Measurements from ENCODE around the gene LRRN1.

Gene LRRN1

DNA sequence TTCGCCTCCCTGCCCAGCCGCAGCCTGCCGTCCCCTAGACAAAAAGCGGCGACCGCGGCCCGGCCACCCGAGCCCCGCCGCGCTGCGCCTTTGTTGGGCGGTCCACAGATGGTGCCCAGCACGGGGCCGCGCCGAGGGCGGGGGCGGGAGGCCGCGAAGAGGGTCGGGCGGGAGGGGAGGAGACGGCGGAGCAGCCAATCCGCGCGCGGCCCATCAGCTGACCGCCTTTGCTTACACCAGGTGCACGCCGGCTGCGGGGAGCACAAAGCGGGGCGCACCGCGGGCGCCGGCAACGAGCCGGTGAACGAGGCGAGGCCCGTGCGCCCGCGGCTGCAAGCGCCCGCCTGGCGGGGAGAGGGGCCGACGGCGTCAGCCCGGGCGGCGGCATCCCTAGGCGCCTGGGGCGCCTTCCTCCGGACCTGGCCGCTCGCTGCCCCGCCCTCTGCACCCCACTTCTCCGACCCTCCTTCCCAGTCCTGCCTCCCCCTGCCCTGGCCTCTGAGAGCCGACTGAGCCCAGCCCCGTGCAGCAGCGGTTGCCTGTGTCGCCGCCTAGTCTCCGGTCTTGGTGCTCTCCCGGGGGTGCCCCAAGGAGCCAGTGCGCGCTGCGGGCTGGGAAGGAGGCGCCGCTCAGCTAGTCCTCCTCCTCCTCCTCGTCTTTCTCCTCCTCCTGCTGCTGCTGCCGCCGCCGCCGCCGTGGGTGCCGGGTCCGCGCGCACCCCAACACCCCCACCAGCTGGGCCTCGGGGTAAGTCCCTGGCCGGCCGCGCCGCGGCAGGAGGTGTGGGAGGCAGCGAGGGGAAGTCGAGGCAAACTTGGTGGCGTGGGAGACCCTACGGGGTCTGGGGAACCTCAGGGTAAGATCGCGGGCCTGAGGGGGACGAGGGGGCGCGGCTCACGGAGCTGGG lies at the start of gene LRRN1:
Gene LRRN1 (plus strand): TSS at position 259 of the 907 bp plus-strand sequence. CDS start 45,211 bp downstream, outside the sequence.
- no peak for DNase-seq

DNA sequence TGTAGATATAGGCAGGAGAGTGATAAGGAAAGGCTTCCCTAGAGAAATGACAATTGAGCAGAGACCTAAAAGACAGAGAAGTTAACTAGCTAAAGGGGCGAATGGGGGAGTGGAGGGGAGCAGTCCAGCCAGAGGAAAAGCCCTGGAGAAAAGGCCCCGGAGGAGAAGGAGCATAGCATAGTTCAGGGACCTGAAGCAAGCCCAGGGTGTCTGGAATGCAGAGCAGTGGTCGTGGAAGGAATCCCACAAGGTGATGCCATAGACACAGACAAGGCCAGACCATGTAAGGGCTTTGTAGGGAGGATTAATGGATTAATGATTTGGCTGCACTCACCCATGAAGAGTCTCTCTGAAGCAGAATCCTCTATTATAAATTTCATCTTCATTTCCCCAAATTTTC lies 45.8 kb upstream of the LRRN1 start:
- no peak for DNase-seq

DNA sequence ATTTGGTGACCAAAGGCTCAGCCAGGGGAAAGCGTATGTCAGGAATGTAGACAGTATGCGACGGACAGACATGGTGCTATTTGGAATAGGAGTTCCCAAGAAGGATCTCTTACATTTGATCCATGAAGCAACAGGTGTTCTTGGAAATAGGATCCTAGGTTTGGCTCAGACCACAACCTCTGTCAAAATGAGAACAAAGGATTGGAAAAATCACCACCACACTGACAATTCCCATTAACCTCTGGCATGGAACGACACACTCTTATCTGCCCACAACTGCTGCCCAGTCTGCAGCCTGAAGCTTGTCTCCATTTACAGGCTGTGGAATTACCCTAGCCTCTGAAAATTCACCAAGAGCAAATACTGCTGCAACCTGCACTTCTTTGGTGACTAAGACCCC lies 33.6 kb upstream of the LRRN1 start:
- DNase-seq, result no peak

DNA sequence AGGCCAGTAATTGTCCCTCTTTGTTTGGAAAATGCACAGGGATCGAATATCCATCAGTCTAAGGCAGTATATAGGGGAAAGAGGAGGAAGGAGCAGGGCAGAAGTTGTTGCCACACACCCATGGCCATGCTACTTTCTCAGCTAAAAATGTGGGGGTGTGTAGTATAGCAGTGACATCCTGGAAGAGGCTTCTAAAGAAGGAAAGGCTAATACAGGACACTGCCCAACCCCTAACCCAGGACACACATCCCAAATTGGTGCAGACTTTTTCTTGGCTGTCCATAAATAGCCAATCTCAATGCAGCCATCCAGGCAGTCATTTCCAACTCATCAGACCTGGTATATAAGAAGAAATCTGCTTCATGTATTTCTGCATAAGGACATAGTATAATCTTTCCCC lies 33.1 kb upstream of the LRRN1 start:
- no peak for DNase-seq

DNA sequence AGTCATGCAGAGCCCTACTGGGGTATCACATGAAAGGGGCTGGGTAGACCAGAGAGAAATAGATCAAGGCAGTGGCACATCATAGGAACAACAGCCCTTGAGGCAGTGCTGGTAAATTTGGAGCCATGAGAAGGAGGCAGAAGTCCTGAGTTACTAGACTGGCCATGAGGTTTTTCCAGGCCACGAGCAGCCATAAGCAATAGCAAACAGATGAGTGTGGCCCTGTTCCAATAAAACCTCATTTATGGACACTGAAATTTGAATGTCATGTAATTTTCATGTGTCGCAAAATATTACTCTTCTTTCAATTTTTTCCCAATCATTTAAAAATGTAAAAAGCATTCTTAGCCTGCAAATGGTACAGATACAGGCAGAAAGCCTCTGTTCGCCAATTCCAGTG lies 28.1 kb upstream of the LRRN1 start:
- DNase-seq, result no peak

DNA sequence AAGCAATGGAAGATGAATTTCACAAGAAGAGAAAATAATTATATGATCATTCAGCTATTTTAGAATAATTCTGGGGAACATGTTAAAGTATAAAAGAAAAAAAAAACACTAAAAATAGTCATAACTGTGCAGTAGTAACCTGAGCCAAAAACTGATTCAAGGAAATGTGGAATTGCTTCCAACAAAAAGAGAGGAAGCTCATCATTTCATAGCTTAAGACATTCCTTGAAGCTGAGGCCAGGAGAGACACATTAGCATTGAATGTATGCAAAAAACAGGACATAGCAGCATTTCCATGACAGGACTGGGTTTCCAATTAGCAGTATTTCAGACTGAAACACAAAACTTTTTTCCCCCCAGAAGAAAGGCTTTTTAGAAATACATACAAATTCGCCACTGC lies 27.7 kb upstream of the LRRN1 start:
- DNase-seq, result no peak

DNA sequence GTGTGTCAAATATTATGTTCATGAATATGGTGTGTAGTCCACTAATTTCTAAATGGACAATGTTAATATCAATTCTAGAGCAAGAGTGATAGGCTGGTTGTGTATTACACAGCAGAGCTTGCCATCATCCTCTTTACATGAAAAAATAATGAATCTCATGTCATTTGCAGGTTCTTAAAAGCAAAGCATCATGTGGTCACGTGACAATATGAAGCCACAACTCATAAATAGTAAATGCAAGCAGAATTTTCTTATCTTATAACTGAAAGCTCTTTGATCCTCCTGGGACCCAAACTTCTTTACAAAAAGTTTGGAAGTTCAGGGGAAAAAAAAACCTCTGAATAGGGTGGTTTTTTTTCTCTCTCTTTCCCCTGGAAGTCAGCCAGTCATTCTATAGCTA lies 26.9 kb upstream of the LRRN1 start:
- no peak for DNase-seq

DNA sequence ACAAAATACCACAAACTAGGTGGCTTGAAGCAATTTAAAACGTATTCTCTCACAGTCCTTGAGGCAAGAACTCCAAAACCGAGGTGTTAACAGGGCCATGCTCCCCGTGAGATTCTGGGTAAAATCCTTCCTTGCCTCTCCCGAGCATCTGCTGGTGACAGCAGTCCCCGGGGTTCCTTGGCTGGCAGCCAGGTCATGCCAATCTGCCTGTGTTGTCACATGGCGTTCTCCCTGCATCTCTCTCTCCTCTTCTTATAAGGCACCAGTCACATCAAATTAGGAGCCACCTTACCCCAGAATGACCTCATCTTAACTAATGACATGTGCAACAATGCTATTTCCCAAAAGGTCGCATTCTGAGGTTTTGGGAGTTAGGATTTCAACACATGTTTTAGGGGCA lies 26.3 kb upstream of the LRRN1 start:
- no peak for DNase-seq

DNA sequence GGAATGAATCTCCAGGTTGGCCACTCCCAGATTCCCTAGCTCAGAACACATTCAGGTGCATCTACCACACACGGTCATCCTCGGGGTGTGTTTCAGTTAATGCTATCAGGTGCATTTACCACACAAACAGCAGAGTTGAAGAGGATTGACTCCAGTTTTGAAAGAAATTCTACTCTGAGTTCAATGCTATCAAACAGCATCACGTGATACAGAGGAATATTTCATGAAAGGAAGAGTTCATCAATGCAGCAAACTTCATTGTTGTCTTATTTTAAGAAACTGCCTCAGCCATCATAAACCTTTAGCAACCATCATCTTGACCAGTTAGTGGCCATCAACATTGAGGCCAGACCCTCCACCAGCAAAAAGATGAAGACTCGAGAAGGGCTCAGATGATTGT lies 22.6 kb upstream of the LRRN1 start:
- no peak for DNase-seq

DNA sequence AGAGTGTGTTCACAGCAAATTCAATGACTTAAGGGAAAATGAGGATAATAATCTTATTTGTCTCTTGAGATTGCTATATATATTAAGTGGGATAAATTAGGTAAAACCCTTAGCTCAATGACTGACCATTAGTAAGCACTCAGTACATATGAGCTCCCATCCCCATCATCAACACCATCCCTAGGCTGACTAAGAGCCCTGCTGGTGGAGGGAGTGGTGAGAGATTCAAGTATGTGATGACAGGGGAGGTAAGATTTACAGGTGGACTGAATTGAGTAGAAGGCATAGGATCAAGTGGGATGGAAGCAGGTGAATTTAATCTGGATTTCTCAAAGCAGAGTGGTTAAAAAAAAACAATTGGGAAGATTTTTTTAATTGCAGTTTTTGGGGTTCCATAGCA lies 21.0 kb upstream of the LRRN1 start:
- DNase-seq, result no peak

DNA sequence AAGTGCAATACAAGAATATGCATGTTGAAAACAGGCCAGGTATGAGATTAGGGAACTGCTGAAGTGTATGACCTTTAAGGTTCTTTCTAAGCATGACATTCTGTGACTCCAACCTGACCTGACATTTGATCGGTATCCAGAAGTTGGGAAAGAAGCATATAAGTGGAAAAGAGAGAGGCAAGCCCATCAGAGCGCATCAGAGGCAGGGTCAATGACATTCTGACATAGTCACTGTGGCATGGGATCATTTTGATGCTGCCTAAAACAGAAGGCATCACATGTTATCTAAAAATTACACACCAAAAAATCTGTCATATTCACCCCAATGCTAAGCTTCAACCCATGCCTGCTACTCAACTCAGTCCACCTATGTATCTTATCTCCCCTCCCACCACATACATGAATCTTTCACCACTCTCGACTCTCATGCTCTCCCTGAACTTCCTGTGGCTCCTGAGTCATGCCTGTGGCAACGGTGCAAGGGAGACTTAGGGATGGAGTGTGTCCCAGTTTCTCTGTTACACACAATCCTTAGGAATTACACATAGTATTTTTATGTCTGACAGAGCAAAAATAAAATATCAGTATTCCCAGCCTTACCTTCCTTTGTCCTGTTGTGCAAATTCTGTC lies 20.5 kb upstream of the LRRN1 start:
- DNase-seq, result no peak

DNA sequence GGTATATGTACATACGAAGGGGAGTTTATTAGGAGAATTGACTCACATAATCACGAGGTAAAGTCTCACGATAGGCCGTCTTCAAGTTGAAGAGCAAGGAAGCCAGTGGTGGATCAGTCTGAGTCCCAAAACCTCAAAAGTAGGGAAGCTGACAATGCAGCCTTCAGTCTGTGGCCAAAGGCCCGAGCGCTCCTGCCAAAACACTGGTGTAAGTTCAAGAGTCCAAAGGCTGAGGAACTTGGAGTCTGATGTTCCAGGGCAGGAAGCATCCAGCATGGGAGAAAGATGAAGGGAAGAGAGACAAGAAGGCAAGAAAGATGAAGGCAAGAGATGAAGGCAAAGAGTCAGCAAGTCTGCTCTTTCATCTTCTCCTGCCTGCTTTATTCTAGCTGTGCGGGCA lies 16.8 kb upstream of the LRRN1 start:
- DNase-seq, result no peak

DNA sequence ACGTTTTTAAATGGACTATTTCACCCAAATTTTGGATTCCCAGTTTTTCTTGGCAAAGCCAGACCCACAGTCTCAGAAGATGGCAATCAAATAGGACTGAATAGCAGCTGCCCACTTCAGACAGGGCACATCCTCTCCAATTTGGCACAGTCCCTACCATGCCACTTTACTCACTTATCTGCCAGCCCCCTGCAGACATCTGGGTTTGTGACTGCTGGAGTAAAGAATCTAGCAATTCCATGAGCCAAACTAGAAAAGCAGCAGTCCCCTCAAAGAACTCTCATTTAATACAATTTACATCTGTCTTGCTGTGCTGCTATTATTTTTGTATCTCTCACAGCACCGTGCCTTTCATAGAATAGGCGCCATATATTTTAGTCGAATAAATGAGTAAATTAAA lies 16.0 kb upstream of the LRRN1 start:
- DNase-seq, result no peak

DNA sequence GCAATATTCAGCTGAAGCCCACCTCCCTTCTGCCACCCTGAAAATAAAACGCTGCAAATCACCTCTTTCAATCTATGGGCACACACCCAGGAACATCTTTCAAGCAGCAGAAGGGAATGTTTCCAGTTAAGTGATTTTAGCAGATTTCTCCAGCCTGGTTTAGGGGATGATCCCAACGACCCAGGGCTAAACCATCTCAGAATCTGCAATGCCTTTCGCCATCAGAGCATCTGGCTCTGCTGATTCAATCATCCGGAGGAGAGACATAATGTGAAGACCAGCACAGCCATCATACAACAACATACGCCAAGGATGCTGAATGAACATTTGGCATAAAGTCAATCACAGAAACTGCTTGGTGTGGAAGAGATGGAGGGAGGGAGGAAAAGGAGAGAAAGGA lies 15.5 kb upstream of the LRRN1 start:
- no peak for DNase-seq

DNA sequence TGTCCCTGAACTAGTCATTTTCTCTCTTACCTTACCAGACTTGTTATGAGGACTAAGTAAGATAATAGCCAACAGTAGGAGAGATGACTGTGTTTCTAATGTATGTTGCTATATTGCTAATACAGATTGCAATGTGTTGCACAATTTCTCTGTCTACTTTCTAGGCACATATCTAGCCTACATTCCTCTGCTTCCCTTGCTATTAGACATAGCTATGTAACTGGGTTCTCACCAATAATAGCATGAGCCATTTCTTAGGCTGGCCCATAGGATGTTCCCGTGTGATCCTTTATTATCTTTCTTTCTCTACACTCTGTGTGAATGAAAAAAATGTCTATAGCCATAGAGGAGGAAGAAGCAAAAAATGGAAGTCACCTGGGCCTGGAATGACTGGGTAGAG lies 6.8 kb upstream of the LRRN1 start:
- no peak for DNase-seq

DNA sequence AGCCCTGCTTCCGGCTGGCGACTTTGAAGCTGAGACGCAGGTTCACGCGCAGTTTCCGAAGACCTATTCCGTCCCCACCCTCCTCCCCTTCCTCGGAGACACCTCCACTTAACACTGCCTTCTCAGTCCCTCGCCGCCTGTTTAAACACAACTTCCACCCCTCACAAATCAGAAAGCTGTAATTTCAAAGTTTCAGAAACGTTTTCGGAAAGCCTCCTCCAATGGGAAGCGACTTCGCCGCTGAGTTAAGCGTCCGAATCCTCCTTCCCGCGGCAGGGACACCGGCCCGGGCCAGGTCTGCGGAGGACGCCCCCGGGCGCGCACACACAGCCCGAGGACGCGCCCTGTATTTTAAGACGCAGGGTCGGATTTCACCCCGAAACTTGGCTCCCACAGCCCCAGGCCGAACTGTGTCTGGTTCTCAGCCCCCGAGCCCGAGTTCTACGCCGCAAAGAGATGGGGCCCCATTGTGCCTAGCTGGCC lies 559 bp upstream of the LRRN1 start:
- DNase-seq, result no peak

DNA sequence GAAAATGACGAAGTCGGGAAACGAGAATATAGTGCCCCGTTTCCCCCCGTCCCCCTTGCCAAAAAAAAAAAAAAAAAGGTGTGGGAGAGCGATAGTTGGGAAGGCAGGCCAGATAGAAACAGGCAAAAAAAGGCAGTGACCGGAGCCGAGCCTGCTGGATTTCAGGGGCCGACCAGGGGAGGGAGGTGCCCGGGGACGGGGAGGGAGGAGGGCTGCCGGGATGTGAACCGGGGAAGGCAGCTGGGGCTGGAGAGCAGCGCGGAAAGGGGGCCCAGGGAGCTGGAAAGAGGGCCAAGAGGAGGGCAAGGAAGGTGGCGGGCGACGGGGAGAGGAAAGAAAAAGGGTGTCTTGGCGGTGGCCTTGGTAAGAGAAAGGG lies 837 bp downstream of the LRRN1 start:
- no peak for DNase-seq

DNA sequence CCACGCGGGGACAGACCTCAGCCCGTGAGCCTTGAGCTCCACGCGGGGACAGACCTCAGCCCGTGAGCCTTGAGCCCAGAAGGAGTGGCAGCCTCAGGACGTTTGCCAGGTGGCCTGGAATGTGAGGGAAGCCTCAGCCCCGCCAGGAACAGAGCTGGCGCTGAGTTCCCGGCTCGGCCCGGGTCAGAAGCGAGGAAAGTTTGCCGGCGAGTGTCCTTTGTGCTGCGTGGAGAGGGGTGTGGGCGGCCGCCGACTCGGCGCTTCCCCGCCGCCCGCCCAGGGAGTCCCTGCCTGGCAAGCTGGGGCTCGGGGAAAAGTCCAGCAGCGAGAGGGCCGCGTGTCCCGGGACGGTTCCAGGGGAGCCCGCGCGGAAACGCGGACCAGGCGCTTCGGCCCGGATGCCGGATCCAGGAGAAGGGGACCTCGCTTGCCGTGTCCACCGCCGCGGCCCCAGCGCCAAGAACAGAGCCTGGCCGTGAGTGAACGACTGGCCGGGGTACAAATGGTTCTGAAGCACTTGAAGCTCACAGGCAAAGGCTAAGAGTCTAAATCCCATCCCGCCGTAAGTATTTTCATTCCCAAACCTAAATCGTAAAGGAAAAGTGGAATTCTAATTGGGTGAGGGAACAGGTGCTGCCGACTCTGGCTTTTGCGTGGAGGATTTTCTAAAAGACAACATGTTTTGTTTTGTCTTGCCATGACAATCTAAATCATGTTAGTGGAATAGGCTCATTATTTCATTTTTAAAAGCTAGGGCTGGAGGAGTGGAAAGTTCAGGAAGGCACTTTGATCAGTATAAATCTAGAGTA lies 1.7 kb downstream of the LRRN1 start:
- no peak for DNase-seq

DNA sequence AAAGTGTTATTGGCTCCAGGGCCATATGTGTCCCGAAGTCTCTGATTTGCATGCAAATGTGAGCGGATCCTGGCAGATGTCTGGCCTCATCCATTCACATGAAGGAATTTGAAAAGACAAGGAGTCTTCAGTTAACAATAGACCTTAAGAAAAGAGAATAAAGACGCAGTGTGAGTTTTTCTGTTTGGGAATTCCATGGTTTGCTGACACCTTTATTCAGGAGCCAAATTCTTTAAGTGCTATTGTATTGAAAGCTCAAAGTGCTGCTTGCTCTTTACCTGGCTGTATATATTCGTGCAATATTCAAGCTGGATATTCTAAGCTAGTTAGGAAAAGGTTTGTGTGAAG lies 2.2 kb downstream of the LRRN1 start:
- no peak for DNase-seq

DNA sequence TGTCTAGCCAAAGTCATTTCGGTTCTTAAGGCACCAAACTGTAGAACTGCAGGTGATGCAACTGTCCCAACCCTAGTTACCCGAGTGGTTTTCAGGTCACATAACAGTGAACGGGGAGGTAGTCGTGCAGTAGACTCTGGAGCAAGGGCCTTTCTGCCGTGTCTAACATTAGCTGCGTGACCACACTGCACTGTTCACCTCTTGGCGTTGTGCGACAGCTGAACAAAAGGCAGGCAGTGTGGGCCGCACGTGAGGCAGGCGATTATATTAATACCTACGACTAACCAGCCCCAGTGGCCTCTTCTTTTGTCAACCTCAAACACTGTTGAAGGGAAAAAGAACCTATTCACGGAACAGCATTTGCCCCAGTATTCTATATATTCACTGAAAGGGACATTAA lies 2.8 kb downstream of the LRRN1 start:
- DNase-seq, result no peak

DNA sequence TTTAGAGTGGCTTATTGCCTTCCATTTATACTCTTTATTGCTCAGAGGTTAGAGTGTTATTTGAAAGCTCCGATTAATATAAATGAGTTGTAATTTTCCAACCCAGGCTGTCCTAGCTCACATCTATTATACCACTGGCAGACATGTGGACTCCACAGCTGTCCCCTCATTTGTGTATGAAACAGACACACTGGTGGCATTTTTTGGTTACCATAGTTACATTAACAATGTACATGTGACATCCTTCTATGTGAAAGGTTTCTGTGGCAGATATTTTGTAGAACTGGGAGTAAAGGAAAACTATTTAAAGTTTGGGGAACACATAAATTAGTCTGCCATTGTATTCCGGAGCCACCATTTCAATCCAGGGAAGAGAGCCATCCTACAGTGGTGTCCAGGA lies 5.3 kb downstream of the LRRN1 start:
- DNase-seq, result no peak

DNA sequence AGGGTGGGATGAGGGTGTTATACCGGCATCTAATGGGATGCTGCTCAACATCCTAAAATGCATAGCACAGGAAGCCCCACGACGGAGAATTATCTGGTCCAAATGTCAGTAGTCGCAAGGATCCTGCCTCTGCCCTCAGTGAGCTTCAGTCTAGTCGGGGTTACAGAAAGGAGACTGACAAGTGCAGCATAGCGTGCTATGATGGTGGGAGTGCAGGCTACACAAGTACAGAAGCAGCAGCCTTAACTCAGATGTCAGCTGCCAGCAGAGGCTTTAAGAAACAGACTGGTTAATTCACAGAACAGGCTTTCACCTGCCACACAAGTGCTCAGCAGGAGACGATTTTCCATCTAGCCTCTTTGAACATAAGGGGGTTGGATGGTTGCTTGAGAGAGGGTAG lies 6.9 kb downstream of the LRRN1 start:
- DNase-seq, result no peak

DNA sequence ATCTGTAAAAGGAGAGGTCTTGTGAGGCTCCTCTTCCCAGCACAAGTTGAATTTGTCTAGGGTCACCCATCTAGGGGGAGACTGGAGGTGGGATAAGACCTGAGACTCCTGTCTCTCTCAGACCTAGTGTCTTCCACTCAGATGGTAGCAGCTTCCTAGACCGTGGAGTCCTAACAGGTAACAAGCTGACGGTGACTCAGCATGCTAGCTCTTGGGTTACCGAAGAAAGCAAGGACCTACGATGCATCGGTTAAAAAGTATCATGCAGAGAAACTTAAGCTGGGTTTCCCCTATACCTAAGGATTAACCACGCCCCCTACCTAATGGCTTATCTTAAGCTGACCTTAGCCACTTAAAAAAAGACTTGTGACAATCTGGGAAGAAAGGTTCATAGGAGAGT lies 7.6 kb downstream of the LRRN1 start:
- no peak for DNase-seq

DNA sequence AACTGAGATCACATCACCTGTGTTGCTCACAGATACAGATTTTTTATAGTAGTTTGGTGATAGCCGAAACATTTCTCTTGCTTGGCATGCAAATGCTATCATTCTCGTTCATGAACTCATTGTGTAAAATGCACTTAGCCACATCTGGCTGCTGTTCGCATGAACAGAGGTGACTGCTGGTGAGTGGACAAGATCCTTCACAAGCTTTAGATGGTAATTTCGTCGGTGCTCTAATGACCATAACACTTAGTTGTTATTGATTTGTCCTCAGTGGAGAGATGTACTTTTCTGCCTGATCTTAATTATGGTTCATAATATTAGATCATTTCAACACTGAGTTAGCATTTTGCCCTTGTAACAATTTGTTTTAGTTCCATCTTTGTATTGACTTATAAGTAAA lies 13.8 kb downstream of the LRRN1 start:
- DNase-seq, result no peak
